Transverse colon (tissue), 3 donors: ENCODE results near the gene SESTD1.

Experiments used
- CTCF ChIP-seq, 5 experiments: fragments of 200-600 bp in 3 of 5; fragments of 450-650 bp in 2 of 5; sonication (generic) in 3 of 5; IDR thresholded peaks; 1 replicate in 2 of 5; 2 replicates in 3 of 5; pipeline ENCODE4 v1.5.1; 2016 to 2017; ENCODE audit warnings: antibody characterized with exemption in 5 of 5, inconsistent platforms in 3 of 5, mild to moderate bottlenecking in 2 of 5, moderate library complexity in 1 of 5
- EP300 ChIP-seq: sonication (generic); formaldehyde crosslinking; IDR thresholded peaks from one replicate; pipeline ENCODE4 v1.6.1; 2017; ENCODE audit warnings: antibody characterized with exemption, low read depth

- TF ChIP-seq EP300 (no peak), CTCF (IDR thresholded peaks at IDR 0.05) (no peak)
These were observed 1.6 kb upstream of the SESTD1 start for GRCh38 chr2:179266271-179266670.
